ENCODE measurements around the gene NMUR1. TPM values are rescaled to one million over a fixed set of nuclear protein-coding genes. Genes with fewer than 3 reads are reported as not detected.

The NMUR1 gene
- total RNA-seq, 2 experiments from 2014 or later: 0.11 to 0.14 TPM

DNA sequence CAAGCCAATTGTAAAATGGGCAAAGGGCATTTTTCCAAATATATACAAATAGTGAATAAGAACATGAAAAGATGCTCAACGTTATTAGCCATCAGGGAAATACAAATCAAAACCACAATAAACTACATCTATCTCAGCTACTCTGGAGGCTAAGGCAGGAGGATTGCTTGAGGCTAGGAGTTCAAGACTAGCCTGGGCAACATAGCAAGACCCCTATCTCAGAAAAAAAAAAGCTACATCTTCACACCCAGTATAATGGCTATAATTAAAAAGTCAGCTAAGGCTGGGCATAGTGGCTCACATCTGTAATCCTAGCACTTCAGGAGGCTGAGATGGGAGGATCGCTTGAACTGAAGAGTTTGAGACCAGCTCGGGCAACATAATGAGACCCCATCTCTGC, 53.3 kb downstream of the NMUR1 start:
- TF ChIP-seq, protein P1, sequence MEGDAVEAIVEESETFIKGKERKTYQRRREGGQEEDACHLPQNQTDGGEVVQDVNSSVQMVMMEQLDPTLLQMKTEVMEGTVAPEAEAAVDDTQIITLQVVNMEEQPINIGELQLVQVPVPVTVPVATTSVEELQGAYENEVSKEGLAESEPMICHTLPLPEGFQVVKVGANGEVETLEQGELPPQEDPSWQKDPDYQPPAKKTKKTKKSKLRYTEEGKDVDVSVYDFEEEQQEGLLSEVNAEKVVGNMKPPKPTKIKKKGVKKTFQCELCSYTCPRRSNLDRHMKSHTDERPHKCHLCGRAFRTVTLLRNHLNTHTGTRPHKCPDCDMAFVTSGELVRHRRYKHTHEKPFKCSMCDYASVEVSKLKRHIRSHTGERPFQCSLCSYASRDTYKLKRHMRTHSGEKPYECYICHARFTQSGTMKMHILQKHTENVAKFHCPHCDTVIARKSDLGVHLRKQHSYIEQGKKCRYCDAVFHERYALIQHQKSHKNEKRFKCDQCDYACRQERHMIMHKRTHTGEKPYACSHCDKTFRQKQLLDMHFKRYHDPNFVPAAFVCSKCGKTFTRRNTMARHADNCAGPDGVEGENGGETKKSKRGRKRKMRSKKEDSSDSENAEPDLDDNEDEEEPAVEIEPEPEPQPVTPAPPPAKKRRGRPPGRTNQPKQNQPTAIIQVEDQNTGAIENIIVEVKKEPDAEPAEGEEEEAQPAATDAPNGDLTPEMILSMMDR (IDR thresholded peaks at IDR 0.05): no peak
- no peak for ATAC-seq (ENCODE audit: poor library complexity)
- no peak overlapping the region for H3K27ac ChIP-seq (ENCODE audit: low read depth in 1 of 2, low read length in 2 of 2)

DNA sequence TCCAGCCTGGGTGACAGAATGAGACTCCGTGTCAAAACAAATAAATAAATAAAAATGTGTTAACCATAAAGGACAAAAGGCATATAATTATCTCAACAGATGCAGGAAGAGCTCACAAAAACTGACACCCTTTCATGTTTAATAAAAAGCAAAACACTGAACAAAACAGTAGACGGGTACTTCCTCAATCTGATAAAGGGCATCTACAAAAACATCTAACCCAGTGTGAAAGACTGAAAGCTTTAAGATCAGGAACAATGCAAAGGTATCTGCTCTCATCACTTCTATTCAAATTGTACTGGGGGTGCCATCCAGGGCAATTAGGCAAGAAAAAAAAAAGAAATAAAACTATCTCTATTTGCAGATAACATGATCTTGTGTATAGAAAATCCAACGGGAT, 54.3 kb downstream of the NMUR1 start:
- DNase-seq: no peak
- Histone ChIP-seq H3K9me3 (ENCODE audit: control insufficient read depth in 1 of 2, insufficient read depth in 1 of 2, low read length in 2 of 2) (no peaks in the 10 kb centered on the region), H3K4me1 (ENCODE audit: insufficient read depth, low read length) (no peaks in the 10 kb centered on the region), H3K36me3 (ENCODE audit: insufficient read depth, low read length) (no peaks in the 10 kb centered on the region), H3K4me3 (ENCODE audit: low read length) (no peak overlapping the region), H3K27me3 (ENCODE audit: control insufficient read depth in 1 of 2, insufficient read depth in 2 of 2, low read length in 2 of 2) (no peaks in the 10 kb centered on the region), H3K27ac (ENCODE audit: low read depth in 1 of 2, low read length in 2 of 2) (no peak overlapping the region)
- POLR2A ChIA-PET: interaction anchor here (5.5 kb wide), 1 partner anchor 12 kb away, joined by 31 read pairs; the partner anchor contains the start of gene NCL
- H3K9me3 Mint-ChIP-seq: no peaks in the 10 kb centered on the region
- no peak overlapping the region for H3K4me3 Mint-ChIP-seq
- no peaks in the 10 kb centered on the region for H3K27me3 Mint-ChIP-seq
- no peaks in the 10 kb centered on the region for H3K4me1 Mint-ChIP-seq (ENCODE audit: low read depth)
- TF ChIP-seq, protein P1 (IDR thresholded peaks at IDR 0.05): no peak
- intact Hi-C loops (cut with DNase I, micrococcal nuclease): no loop called here
- H3K27ac Mint-ChIP-seq: no peak overlapping the region
- no peaks in the 10 kb centered on the region for H3K36me3 Mint-ChIP-seq (ENCODE audit: low read depth)
- CTCF ChIA-PET: interaction anchor here (0.5 kb wide), 1 partner anchor 80 kb away, joined by 3 read pairs; no protein-coding TSS in a partner anchor
- no peak for ATAC-seq (ENCODE audit: poor library complexity)

More for the DNA sequence above, 53.3 kb downstream of the NMUR1 start:
- Histone ChIP-seq H3K4me1 (ENCODE audit: insufficient read depth, low read length) (no peaks in the 10 kb centered on the region), H3K27me3 (ENCODE audit: control insufficient read depth in 1 of 2, insufficient read depth in 2 of 2, low read length in 2 of 2) (no peaks in the 10 kb centered on the region), H3K9me3 (ENCODE audit: control insufficient read depth in 1 of 2, insufficient read depth in 1 of 2, low read length in 2 of 2) (no peaks in the 10 kb centered on the region), H3K36me3 (ENCODE audit: insufficient read depth, low read length) (no peaks in the 10 kb centered on the region), H3K4me3 (ENCODE audit: low read length) (no peak overlapping the region)
- Mint-ChIP-seq H3K27me3 (no peaks in the 10 kb centered on the region), H3K36me3 (ENCODE audit: low read depth) (no peaks in the 10 kb centered on the region), H3K4me3 (no peak overlapping the region), H3K4me1 (ENCODE audit: low read depth) (no peaks in the 10 kb centered on the region), H3K9me3 (no peaks in the 10 kb centered on the region), H3K27ac (no peak overlapping the region)
- ChIA-PET POLR2A (interaction anchor here (5.5 kb wide), 1 partner anchor 13 kb away, joined by 31 read pairs; the partner anchor contains the start of gene NCL), CTCF (interaction anchor here (0.6 kb wide), 1 partner anchor 125 kb away, joined by 3 read pairs; no protein-coding TSS in a partner anchor)
- DNase-seq: no peak
- intact Hi-C loops (cut with DNase I, micrococcal nuclease): no loop called here

Other genes starting within 250 kb of the NMUR1 start
- gene B3GNT7, start 134.7 kb downstream of the NMUR1 start, total RNA-seq: under 1 TPM; 0.38 to 0.89 TPM
- 100 to 1,000 TPM; 387 to 395 TPM for gene NCL, start 66.0 kb downstream of the NMUR1 start, total RNA-seq
- gene TEX44, start 62.4 kb upstream of the NMUR1 start, total RNA-seq: not detected
- 1,000 to 10,000 TPM; 1,546 to 1,586 TPM for gene PTMA, start 178.1 kb upstream of the NMUR1 start, total RNA-seq